Activated B cell treated with CpG ODN at 0.5 μM for 24 hours (primary cell): ENCODE results near the gene TP53TG5. TPM values are rescaled to one million over a fixed set of nuclear protein-coding genes. Genes with fewer than 3 reads are reported as not detected.

Experiments
- ATAC-seq: fragments of 200-7000 bp; cut with Tn5 transposase; one replicate; pipeline ENCODE4 v1.10.0; 2021; ENCODE audit warnings: low read depth, mild to moderate bottlenecking, moderate library complexity
- CTCF ChIA-PET: fragments of 350-600 bp; sonication (Branson Sonifier 250); formaldehyde crosslinking; loops from one replicate; lab custom pipeline; 2021; ENCODE audit warnings: antibody characterized with exemption; lab: Charles Lee
- POLR2A ChIA-PET: fragments of 350-600 bp; sonication (Branson Sonifier 250); formaldehyde crosslinking; loops from one replicate; lab custom pipeline; 2021; ENCODE audit warnings: antibody characterized with exemption; lab: Charles Lee
- DNase-seq: peaks from one replicate; pipeline ENCODE4 v3.0.0; 2022
- H3K27ac Mint-ChIP-seq: one replicate; pipeline ENCODE4 v1.8.0; 2020; ENCODE audit warnings: mixed read lengths
- H3K27me3 Mint-ChIP-seq: one replicate; pipeline ENCODE4 v1.8.0; 2021; ENCODE audit warnings: mixed read lengths
- H3K36me3 Mint-ChIP-seq: one replicate; pipeline ENCODE4 v1.8.0; 2021; ENCODE audit warnings: low read depth, mixed read lengths
- H3K4me1 Mint-ChIP-seq: one replicate; pipeline ENCODE4 v1.8.0; 2021; ENCODE audit warnings: mixed read lengths
- H3K4me3 Mint-ChIP-seq: one replicate; pipeline ENCODE4 v1.8.0; 2020; ENCODE audit warnings: mild to moderate bottlenecking, mixed read lengths
- H3K9me3 Mint-ChIP-seq: one replicate; pipeline ENCODE4 v1.8.0; 2020; ENCODE audit warnings: mixed read lengths
- CTCF ChIP-seq: fragments of 200-600 bp; IDR thresholded peaks from one replicate; pipeline ENCODE4 v1.8.0; 2022; ENCODE audit warnings: antibody characterized with exemption, mild to moderate bottlenecking
- intact Hi-C: fragments of 100-400 bp; cut with micrococcal nuclease; formaldehyde crosslinking; loops from one replicate; pipeline ENCODE4 v1.15.1; 2024
- total RNA-seq: library from RNA; stranded (reverse); gene quantifications from 2 replicates; pipeline ENCODE4 v1.2.3, GENCODE V29; 2022

The TP53TG5 gene
- total RNA-seq, 1 donor from 2014 or later: not detected

- H3K4me1 Mint-ChIP-seq: no peaks in the 10 kb centered on the region
- no peak overlapping the region for H3K27ac Mint-ChIP-seq
- no peak for DNase-seq
- ATAC-seq: no peak
- CTCF ChIA-PET: no interaction called here
- no peak overlapping the region for H3K4me3 Mint-ChIP-seq
- H3K9me3 Mint-ChIP-seq: no peaks in the 10 kb centered on the region
- intact Hi-C loops: no loop called here
- H3K36me3 Mint-ChIP-seq: no peaks in the 10 kb centered on the region
- POLR2A ChIA-PET: no interaction called here
- H3K27me3 Mint-ChIP-seq: peaks cover 8% of the 10 kb centered on the region
- TF ChIP-seq CTCF: no peak
These were observed 39.0 kb downstream of the TP53TG5 start for GRCh38 chr20:45339084-45339483.

GRCh38 chr20:45338121-45339030 lies 39.7 kb downstream of the TP53TG5 start:
- intact Hi-C loops: no loop called here
- no peaks in the 10 kb centered on the region for H3K9me3 Mint-ChIP-seq
- CTCF ChIA-PET: no interaction called here
- no peak overlapping the region for H3K4me3 Mint-ChIP-seq
- TF ChIP-seq CTCF: no peak
- no peaks in the 10 kb centered on the region for H3K4me1 Mint-ChIP-seq
- peaks cover 8% of the 10 kb centered on the region for H3K27me3 Mint-ChIP-seq
- no peak overlapping the region for H3K27ac Mint-ChIP-seq
- POLR2A ChIA-PET: no interaction called here
- H3K36me3 Mint-ChIP-seq: no peaks in the 10 kb centered on the region
- ATAC-seq: no peak
- no peak for DNase-seq

- no peak for TF ChIP-seq CTCF
- intact Hi-C loops: no loop called here
- no peaks in the 10 kb centered on the region for H3K36me3 Mint-ChIP-seq
- DNase-seq (no peak), ATAC-seq (no peak)
- H3K27me3 Mint-ChIP-seq: peaks cover 5% of the 10 kb centered on the region
- H3K27ac Mint-ChIP-seq: no peak overlapping the region
- CTCF ChIA-PET: no interaction called here
- H3K4me3 Mint-ChIP-seq: no peak overlapping the region
- no peaks in the 10 kb centered on the region for H3K4me1 Mint-ChIP-seq
- no peaks in the 10 kb centered on the region for H3K9me3 Mint-ChIP-seq
- POLR2A ChIA-PET: no interaction called here
These were observed 40.6 kb downstream of the TP53TG5 start for GRCh38 chr20:45337367-45338120.

GRCh38 chr20:45336530-45337366 lies 41.4 kb downstream of the TP53TG5 start:
- intact Hi-C loops: no loop called here
- H3K27me3 Mint-ChIP-seq: peaks cover 5% of the 10 kb centered on the region

More at GRCh38 chr20:45336530-45337366, 41.4 kb downstream of the TP53TG5 start:
- Mint-ChIP-seq H3K9me3 (no peaks in the 10 kb centered on the region), H3K4me3 (no peak overlapping the region), H3K36me3 (no peaks in the 10 kb centered on the region), H3K4me1 (no peaks in the 10 kb centered on the region), H3K27ac (no peak overlapping the region)
- POLR2A ChIA-PET: no interaction called here
- no peak for TF ChIP-seq CTCF
- ATAC-seq (no peak), DNase-seq (no peak)
- CTCF ChIA-PET: no interaction called here
